Progenitor cell of endocrine pancreas (in vitro differentiated cells): ENCODE measurements around the gene FAF1. TPM values are rescaled to one million over a fixed set of nuclear protein-coding genes. Genes with fewer than 3 reads are reported as not detected.

ENCODE experiments used
- DNase-seq: peaks from one replicate; pipeline ENCODE4 v3.0.0; 2021; ENCODE audit warnings: low spot score; ENCODE audit not compliant: unreplicated experiment
- H3K27ac Mint-ChIP-seq: 2 replicates; pipeline ENCODE4 v1.8.0; 2021; ENCODE audit warnings: mild to moderate bottlenecking, moderate library complexity, mixed read lengths
- H3K27me3 Mint-ChIP-seq: 2 replicates; pipeline ENCODE4 v1.8.0; 2021; ENCODE audit warnings: mixed read lengths
- H3K36me3 Mint-ChIP-seq: 2 replicates; pipeline ENCODE4 v1.8.0; 2022; ENCODE audit warnings: mixed read lengths; ENCODE audit not compliant: insufficient read depth
- H3K4me1 Mint-ChIP-seq: 2 replicates; pipeline ENCODE4 v1.8.0; 2021; ENCODE audit warnings: low read depth, mixed read lengths
- H3K4me3 Mint-ChIP-seq: 2 replicates; pipeline ENCODE4 v1.8.0; 2021; ENCODE audit warnings: low read depth, mild to moderate bottlenecking, moderate library complexity, mixed read lengths
- H3K9me3 Mint-ChIP-seq: 2 replicates; pipeline ENCODE4 v1.8.0; 2021; ENCODE audit warnings: low read depth, mixed read lengths
- total RNA-seq: library from RNA; stranded (reverse); gene quantifications from 2 replicates; pipeline ENCODE4 v1.2.1, GENCODE V29; 2021
- TF ChIP-seq, protein P1 (sequence below): fragments of 200-600 bp; sonication (generic); IDR thresholded peaks from one replicate; pipeline ENCODE4 v1.5.0; 2021; ENCODE audit warnings: antibody characterized with exemption, mild to moderate bottlenecking; ENCODE audit not compliant: unreplicated experiment

FAF1 gene
- total RNA-seq, 1 donor from 2014 or later, result 49.0 TPM

- Mint-ChIP-seq H3K9me3 (peaks cover 6% of the 10 kb centered on the region), H3K4me3 (no peak overlapping the region), H3K36me3 (peaks cover 13% of the 10 kb centered on the region), H3K27ac (no peak overlapping the region), H3K4me1 (peaks cover 4% of the 10 kb centered on the region), H3K27me3 (no peaks in the 10 kb centered on the region)
- DNase-seq, result no peak
- TF ChIP-seq, protein P1, sequence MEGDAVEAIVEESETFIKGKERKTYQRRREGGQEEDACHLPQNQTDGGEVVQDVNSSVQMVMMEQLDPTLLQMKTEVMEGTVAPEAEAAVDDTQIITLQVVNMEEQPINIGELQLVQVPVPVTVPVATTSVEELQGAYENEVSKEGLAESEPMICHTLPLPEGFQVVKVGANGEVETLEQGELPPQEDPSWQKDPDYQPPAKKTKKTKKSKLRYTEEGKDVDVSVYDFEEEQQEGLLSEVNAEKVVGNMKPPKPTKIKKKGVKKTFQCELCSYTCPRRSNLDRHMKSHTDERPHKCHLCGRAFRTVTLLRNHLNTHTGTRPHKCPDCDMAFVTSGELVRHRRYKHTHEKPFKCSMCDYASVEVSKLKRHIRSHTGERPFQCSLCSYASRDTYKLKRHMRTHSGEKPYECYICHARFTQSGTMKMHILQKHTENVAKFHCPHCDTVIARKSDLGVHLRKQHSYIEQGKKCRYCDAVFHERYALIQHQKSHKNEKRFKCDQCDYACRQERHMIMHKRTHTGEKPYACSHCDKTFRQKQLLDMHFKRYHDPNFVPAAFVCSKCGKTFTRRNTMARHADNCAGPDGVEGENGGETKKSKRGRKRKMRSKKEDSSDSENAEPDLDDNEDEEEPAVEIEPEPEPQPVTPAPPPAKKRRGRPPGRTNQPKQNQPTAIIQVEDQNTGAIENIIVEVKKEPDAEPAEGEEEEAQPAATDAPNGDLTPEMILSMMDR, result no peak
Measured at GRCh38 chr1:50526431-50526830, 433.6 kb downstream of the FAF1 start.

GRCh38 chr1:50523548-50523947 is 436.5 kb downstream of the FAF1 start:
- TF ChIP-seq, protein P1, result no peak
- H3K27ac Mint-ChIP-seq, result no peak overlapping the region
- H3K36me3 Mint-ChIP-seq, result peaks cover 13% of the 10 kb centered on the region
- no peak for DNase-seq
- H3K4me1 Mint-ChIP-seq, result no peaks in the 10 kb centered on the region
- H3K27me3 Mint-ChIP-seq, result no peaks in the 10 kb centered on the region
- H3K9me3 Mint-ChIP-seq, result peaks cover 6% of the 10 kb centered on the region
- H3K4me3 Mint-ChIP-seq, result no peak overlapping the region

GRCh38 chr1:50522691-50523342 is 437.2 kb downstream of the FAF1 start:
- TF ChIP-seq, protein P1, result no peak
- Mint-ChIP-seq H3K27ac (no peak overlapping the region), H3K36me3 (peaks cover 13% of the 10 kb centered on the region), H3K4me1 (no peaks in the 10 kb centered on the region), H3K9me3 (peaks cover 6% of the 10 kb centered on the region), H3K27me3 (no peaks in the 10 kb centered on the region), H3K4me3 (no peak overlapping the region)
- no peak for DNase-seq

DNA sequence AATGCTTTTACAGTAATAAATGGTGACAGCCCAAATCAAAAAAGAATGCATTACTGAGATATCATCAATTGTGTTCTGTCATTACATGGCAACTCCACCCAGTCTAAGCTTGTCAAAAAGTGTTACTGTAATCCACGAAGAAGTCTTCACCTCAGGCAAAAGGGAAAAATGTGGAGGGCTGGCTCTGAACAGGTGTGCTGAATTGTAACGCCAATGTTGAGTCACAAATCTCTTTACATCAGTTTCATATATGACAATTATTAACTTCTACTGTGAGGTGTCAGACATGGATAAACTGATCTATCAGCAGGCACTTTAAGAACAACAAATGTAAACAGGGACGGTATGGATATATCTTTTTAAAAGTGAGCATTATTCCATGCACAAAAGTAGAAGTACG is 438.4 kb downstream of the FAF1 start:
- peaks cover 6% of the 10 kb centered on the region for H3K9me3 Mint-ChIP-seq
- peaks cover 10% of the 10 kb centered on the region for H3K36me3 Mint-ChIP-seq
- no peak overlapping the region for H3K4me3 Mint-ChIP-seq
- H3K27me3 Mint-ChIP-seq, result no peaks in the 10 kb centered on the region
- TF ChIP-seq, protein P1, result no peak
- DNase-seq, result no peak
- H3K4me1 Mint-ChIP-seq, result no peaks in the 10 kb centered on the region
- no peak overlapping the region for H3K27ac Mint-ChIP-seq

DNA sequence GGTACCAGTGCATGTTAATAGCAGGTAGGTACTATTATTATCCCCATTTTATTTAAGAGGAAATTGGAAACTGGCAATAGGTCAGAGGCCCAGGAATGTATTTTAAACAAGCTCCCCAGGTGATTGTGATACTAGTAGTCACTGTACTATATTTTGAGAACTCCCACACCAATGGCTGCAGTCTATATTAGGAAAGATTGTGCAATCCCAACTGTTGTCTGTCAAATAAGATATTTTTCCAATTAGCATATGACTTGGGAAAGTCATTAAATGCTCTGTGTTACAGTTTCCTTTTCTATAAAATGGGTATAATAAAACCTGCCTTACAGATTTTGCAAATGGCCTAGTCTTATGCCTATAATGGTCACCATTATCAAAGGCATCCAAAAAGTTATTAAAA is 442.6 kb downstream of the FAF1 start:
- H3K9me3 Mint-ChIP-seq, result peaks cover 3% of the 10 kb centered on the region
- TF ChIP-seq, protein P1, result no peak
- no peaks in the 10 kb centered on the region for H3K27me3 Mint-ChIP-seq
- H3K4me3 Mint-ChIP-seq, result no peak overlapping the region
- no peak for DNase-seq
- no peak overlapping the region for H3K27ac Mint-ChIP-seq
- H3K36me3 Mint-ChIP-seq, result peaks cover 5% of the 10 kb centered on the region
- H3K4me1 Mint-ChIP-seq, result no peaks in the 10 kb centered on the region
